HG02642 (cell line): ENCODE measurements around the gene TNFRSF19.
"Not testable (repeated sequence)": the region's sequence is repeated elsewhere in the genome, so short reads cannot be mapped to it uniquely, and the experiment has no call there.

Source experiments
- ATAC-seq: cut with Tn5 transposase; IDR thresholded peaks from one replicate; pipeline ENCODE4 v1.9.1; 2021; ENCODE audit warnings: mild to moderate bottlenecking; ENCODE audit not compliant: unreplicated experiment, poor library complexity

TNFRSF19 gene, protein sequence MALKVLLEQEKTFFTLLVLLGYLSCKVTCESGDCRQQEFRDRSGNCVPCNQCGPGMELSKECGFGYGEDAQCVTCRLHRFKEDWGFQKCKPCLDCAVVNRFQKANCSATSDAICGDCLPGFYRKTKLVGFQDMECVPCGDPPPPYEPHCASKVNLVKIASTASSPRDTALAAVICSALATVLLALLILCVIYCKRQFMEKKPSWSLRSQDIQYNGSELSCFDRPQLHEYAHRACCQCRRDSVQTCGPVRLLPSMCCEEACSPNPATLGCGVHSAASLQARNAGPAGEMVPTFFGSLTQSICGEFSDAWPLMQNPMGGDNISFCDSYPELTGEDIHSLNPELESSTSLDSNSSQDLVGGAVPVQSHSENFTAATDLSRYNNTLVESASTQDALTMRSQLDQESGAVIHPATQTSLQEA

DNA sequence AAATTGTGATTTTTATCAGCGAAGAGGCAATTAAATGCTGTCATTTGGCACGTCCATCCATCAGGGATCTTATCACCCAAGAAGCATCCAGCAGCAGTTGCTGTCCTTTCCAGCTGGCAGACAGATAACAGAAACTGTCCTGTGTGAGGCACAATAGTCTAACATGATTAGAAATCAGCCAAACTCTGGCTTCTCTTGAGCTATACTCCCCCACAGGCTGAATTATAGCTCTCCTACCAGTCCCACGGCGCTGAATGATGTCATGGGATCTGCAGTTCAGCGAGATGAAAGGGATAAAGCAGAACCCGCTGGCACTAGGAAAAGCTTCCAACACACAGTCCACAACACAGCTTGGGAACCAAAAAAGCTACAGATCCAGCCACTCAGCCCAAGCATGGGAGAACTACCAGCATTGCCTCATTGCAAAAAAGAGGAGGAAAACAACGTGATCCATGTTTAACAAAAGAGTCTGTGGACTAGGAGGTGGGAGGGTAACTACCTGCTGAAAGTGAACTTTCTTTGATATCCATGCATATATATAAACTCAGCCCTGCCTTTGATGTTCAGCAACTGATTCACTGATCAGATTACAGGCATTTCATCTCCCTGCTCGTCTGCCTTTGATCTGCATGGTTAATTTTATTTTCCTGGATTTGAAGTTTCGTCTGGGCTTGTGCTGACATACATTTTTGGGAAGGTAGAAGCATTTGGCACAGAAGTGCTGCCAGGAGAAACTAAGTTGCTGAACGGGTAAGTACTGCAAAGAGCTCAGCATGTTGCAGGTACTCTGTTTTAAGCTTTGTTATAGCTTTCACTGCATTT, at the start of gene TNFRSF19:
TSS of gene TNFRSF19 (plus strand) at position 314 of the 822 bp plus-strand sequence. CDS start 19,772 bp downstream, outside the sequence.
- ATAC-seq = no peak

DNA sequence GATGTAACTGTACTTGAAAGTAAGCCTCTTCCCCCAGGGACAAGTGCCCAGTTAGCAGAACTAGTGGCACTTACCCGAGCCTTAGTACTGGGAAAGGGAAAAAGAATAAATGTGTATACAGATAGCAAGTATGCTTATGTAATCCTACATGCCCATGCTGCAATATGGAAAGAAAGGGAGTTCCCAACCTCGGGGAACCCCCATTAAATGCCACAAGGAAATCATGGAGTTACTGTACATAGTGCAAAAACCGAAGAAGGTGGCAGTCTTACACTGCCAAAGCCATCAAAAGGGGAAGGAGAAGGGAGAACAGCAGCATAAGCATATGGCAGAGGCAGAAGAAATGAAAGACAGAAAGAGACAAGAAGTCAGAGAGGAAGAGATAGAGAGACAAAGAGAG, 40.3 kb upstream of the TNFRSF19 start:
- ATAC-seq = not testable (repeated sequence)

- no peak for ATAC-seq
These were observed 38.8 kb upstream of the TNFRSF19 start for GRCh38 chr13:23531446-23531845.

- no peak for ATAC-seq
These were observed 36.1 kb upstream of the TNFRSF19 start for GRCh38 chr13:23534090-23534489.

GRCh38 chr13:23541221-23541824, 28.9 kb upstream of the TNFRSF19 start:
- no peak for ATAC-seq

GRCh38 chr13:23544668-23545067, 25.5 kb upstream of the TNFRSF19 start:
- ATAC-seq = no peak

- ATAC-seq = no peak
These were observed 23.1 kb upstream of the TNFRSF19 start for GRCh38 chr13:23547000-23547590.

- ATAC-seq = no peak
These were observed 20.5 kb upstream of the TNFRSF19 start for GRCh38 chr13:23549724-23550123.

GRCh38 chr13:23550163-23550562, 20.0 kb upstream of the TNFRSF19 start:
- no peak for ATAC-seq

- ATAC-seq = no peak
These were observed 18.8 kb upstream of the TNFRSF19 start for GRCh38 chr13:23551213-23552008.

DNA sequence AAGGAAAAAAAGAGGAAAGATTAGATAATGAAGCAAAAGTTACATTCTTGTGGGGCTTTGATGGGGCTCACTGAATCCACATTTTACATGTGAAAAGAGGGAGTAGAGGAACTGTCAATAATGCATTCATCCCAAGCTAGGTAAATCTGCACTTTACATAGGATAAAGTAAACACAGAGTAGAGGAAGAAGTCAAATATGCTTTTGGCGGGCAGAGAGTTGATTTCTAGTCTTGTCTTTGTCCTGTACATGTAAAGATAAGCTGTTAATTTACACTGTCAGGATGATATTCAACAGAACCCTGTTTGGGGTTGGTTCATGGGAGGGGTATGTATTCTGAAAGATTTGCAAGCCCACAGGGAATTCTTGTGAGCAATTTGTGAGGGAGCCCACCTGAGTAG, 18.0 kb upstream of the TNFRSF19 start:
- no peak for ATAC-seq

DNA sequence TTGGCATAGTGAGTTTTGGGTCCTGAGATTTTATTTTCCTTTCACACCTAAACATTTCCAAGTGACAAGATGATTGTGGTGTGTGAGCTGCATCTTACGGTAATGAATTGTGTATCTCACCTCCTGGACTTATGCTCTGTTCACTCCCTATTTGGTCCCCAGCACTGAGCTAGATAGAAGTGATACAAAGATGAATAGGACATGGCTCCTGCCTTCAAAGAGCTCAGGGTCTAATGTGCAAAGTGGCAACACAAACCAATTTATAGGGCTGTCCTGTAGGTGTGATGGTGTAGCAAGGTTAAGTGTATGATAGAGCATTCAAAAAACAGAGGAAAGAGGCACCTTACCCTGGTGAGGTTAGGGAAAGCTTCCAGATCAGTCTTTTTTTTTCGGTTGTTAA, 17.6 kb upstream of the TNFRSF19 start:
- no peak for ATAC-seq

DNA sequence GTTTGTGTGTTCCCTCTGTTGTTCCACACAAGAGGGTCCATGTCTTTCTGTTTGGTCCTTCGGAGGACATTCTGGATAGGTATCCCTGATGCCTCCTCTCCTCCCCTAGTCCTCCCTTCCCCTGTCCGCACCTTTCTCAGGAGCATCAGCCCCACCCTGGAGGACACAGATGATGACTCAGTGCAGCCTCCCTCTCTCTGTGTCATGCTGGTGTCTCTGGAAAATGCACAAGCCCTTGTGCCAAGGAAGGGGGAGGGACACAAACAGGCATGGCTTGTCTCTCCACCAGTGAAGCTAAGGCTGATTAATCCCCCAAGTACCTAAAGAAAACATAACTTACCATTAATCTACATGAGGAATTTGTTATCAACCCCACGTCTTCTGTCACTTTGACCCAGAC, 16.2 kb upstream of the TNFRSF19 start:
- ATAC-seq = no peak

DNA sequence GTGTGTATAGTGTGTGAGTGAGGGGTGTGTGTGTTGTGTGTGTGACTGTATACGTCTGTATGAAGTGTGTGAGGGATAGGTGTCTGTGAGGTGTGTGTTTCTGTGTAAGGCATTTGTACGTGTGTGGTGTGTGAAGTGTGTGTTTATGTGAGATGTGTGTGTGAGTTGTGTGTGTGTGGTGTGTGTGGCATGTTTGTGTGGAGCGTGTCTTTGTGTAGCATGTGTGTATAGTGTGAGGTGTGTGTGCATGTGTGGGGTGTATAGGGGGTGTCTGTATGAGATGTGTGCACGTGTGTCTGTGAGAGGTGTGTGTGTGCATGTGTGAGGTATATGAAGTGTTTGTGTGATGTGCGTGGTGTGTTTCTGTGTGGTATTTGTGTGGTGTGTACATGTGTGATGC, 13.2 kb upstream of the TNFRSF19 start:
- no peak for ATAC-seq

DNA sequence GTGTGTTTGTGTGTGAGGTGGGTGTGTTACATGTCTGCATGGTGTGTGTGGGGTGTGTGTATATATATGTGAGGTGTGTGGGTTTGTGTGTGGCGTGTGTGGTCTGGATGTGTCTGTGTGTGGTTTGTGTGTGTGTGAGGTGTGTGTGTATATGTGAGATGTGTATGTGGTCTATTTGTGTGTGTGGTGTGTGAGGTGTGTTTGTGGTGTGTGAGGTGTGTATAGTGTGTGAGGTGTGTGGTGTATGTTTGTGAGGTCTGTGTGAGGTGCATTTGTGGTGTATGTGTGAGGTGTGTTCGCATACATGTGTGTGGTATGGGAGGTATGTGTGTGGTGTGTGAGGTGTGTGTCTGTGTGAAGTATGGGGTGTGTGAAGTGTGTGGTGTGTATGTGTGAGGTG, 12.5 kb upstream of the TNFRSF19 start:
- no peak for ATAC-seq

GRCh38 chr13:23558675-23559536, 11.3 kb upstream of the TNFRSF19 start:
- no peak for ATAC-seq

GRCh38 chr13:23560571-23561089, 9.6 kb upstream of the TNFRSF19 start:
- ATAC-seq = no peak

- ATAC-seq = no peak
These were observed 9.0 kb upstream of the TNFRSF19 start for GRCh38 chr13:23561261-23561660.
